Activated CD8-positive, alpha-beta T cell treated with anti-CD3 and anti-CD28 coated beads for 36 hours (primary cell): ENCODE measurements around the gene EFEMP1. TPM values are rescaled to one million over a fixed set of nuclear protein-coding genes. Genes with fewer than 3 reads are reported as not detected.

Experiments
- ATAC-seq: fragments of 200-7000 bp; cut with Tn5 transposase; one replicate; pipeline ENCODE4 v1.10.0; 2021; ENCODE audit warnings: mild to moderate bottlenecking, moderate library complexity
- CTCF ChIA-PET: fragments of 350-600 bp; sonication (Branson Sonifier 250); formaldehyde crosslinking; loops from one replicate; lab custom pipeline; 2021; ENCODE audit warnings: antibody characterized with exemption; lab: Charles Lee
- POLR2A ChIA-PET: fragments of 350-600 bp; sonication (Branson Sonifier 250); formaldehyde crosslinking; loops from one replicate; lab custom pipeline; 2021; ENCODE audit warnings: antibody characterized with exemption; lab: Charles Lee
- DNase-seq: peaks from one replicate; pipeline ENCODE4 v3.0.0-alpha.2; 2020
- H3K27ac Mint-ChIP-seq: one replicate; pipeline ENCODE4 v1.8.0; 2021; ENCODE audit warnings: mild to moderate bottlenecking, mixed read lengths
- H3K27me3 Mint-ChIP-seq: one replicate; pipeline ENCODE4 v1.8.0; 2021; ENCODE audit warnings: mixed read lengths
- H3K36me3 Mint-ChIP-seq: one replicate; pipeline ENCODE4 v1.8.0; 2021; ENCODE audit warnings: low read depth, mixed read lengths
- H3K4me1 Mint-ChIP-seq: one replicate; pipeline ENCODE4 v1.8.0; 2021; ENCODE audit warnings: low read depth, mixed read lengths
- H3K4me3 Mint-ChIP-seq: one replicate; pipeline ENCODE4 v1.8.0; 2021; ENCODE audit warnings: mild to moderate bottlenecking, moderate library complexity, mixed read lengths
- H3K9me3 Mint-ChIP-seq: one replicate; pipeline ENCODE4 v1.8.0; 2021; ENCODE audit warnings: mixed read lengths
- CTCF ChIP-seq: fragments of 200-600 bp; IDR thresholded peaks from one replicate; pipeline ENCODE4 v1.8.0; 2022; ENCODE audit warnings: antibody characterized with exemption, mild to moderate bottlenecking
- intact Hi-C: fragments of 100-400 bp; cut with micrococcal nuclease; formaldehyde crosslinking; loops from one replicate; pipeline ENCODE4 v1.10.0; 2022
- total RNA-seq, 2 experiments: library from RNA; stranded (reverse); gene quantifications; one replicate each; pipeline ENCODE4 v1.2.3, GENCODE V29; 2021

The EFEMP1 gene
- total RNA-seq, 2 experiments from 2014 or later: not detected

GRCh38 chr2:55926246-55926645, 2.7 kb upstream of the EFEMP1 start:
- Mint-ChIP-seq H3K36me3 (no peaks in the 10 kb centered on the region), H3K4me1 (peaks cover 6% of the 10 kb centered on the region), H3K27ac (no peak overlapping the region), H3K9me3 (no peaks in the 10 kb centered on the region), H3K4me3 (no peak overlapping the region), H3K27me3 (peaks cover 33% of the 10 kb centered on the region)
- ChIA-PET CTCF (no interaction called here), POLR2A (interaction anchor here (0.7 kb wide), 1 partner anchor 404 kb away, joined by 3 read pairs; no protein-coding TSS in a partner anchor)
- intact Hi-C loops: no loop called here
- ATAC-seq: no peak
- no peak for DNase-seq
- no peak for TF ChIP-seq CTCF

- no peak for ATAC-seq
- H3K4me1 Mint-ChIP-seq: peaks cover 6% of the 10 kb centered on the region
Measured at GRCh38 chr2:55923982-55924321, 370 bp upstream of the EFEMP1 start.

GRCh38 chr2:55922291-55922907, 1.2 kb downstream of the EFEMP1 start:
- H3K27me3 Mint-ChIP-seq: peaks cover 38% of the 10 kb centered on the region
- H3K4me1 Mint-ChIP-seq: peaks cover 6% of the 10 kb centered on the region
- no peak for TF ChIP-seq CTCF
- intact Hi-C loops: no loop called here
- ChIA-PET POLR2A (interaction anchor here (0.7 kb wide), 1 partner anchor 68 kb away, joined by 3 read pairs; no protein-coding TSS in a partner anchor), CTCF (no interaction called here)
- no peak overlapping the region for H3K4me3 Mint-ChIP-seq
- H3K36me3 Mint-ChIP-seq: no peaks in the 10 kb centered on the region
- no peak overlapping the region for H3K27ac Mint-ChIP-seq
- no peaks in the 10 kb centered on the region for H3K9me3 Mint-ChIP-seq
- DNase-seq: no peak
- no peak for ATAC-seq

More at GRCh38 chr2:55923982-55924321, 370 bp upstream of the EFEMP1 start:
- Mint-ChIP-seq H3K36me3 (no peaks in the 10 kb centered on the region), H3K9me3 (no peaks in the 10 kb centered on the region), H3K27ac (no peak overlapping the region), H3K27me3 (peaks cover 38% of the 10 kb centered on the region), H3K4me3 (no peak overlapping the region)
- TF ChIP-seq CTCF: no peak
- ChIA-PET CTCF (no interaction called here), POLR2A (no interaction called here)
- intact Hi-C loops: no loop called here
- no peak for DNase-seq

- no peak overlapping the region for H3K27ac Mint-ChIP-seq
- no peak for DNase-seq
- H3K4me1 Mint-ChIP-seq: peaks cover 6% of the 10 kb centered on the region
- no peak for TF ChIP-seq CTCF
- intact Hi-C loops: no loop called here
- H3K9me3 Mint-ChIP-seq: no peaks in the 10 kb centered on the region
- POLR2A ChIA-PET: no interaction called here
- peaks cover 31% of the 10 kb centered on the region for H3K27me3 Mint-ChIP-seq
- ATAC-seq: no peak
- no peaks in the 10 kb centered on the region for H3K36me3 Mint-ChIP-seq
- no peak overlapping the region for H3K4me3 Mint-ChIP-seq
- CTCF ChIA-PET: no interaction called here
Measured at GRCh38 chr2:55919574-55919973, 4.0 kb downstream of the EFEMP1 start.

GRCh38 chr2:55918856-55919255, 4.7 kb downstream of the EFEMP1 start:
- Mint-ChIP-seq H3K4me3 (no peak overlapping the region), H3K27ac (no peak overlapping the region), H3K9me3 (no peaks in the 10 kb centered on the region), H3K27me3 (peaks cover 24% of the 10 kb centered on the region), H3K4me1 (peaks cover 6% of the 10 kb centered on the region), H3K36me3 (no peaks in the 10 kb centered on the region)
- DNase-seq (no peak), ATAC-seq (no peak)
- ChIA-PET CTCF (no interaction called here), POLR2A (no interaction called here)
- intact Hi-C loops: no loop called here
- no peak for TF ChIP-seq CTCF
